MM.1S (cell line): ENCODE data around the gene FGR.

ENCODE experiments used
- CTCF ChIP-seq: fragments of 300-600 bp; sonication (generic); IDR thresholded peaks from 2 replicates; pipeline ENCODE4 v1.5.1; 2016; ENCODE audit warnings: antibody characterized with exemption, low read length, mixed read lengths
- EZH2phosphoT487 ChIP-seq: fragments of 300-600 bp; sonication (generic); IDR thresholded peaks from 2 replicates; pipeline ENCODE4 v1.6.1; 2018; ENCODE audit warnings: antibody characterized with exemption, low read length

- no peak for TF ChIP-seq CTCF
- TF ChIP-seq EZH2phosphoT487: no peak
These were observed 41.1 kb downstream of the FGR start for GRCh38 chr1:27593678-27594563.
